H9 (cell line): ENCODE measurements around the gene ITGB1BP1. TPM values are rescaled to one million over a fixed set of nuclear protein-coding genes. Genes with fewer than 3 reads are reported as not detected.

Experiments
- DNase-seq: peaks from one replicate; pipeline ENCODE4 v3.0.0-alpha.2; 2017
- H2AFZ ChIP-seq: one replicate; pipeline ENCODE4 v1.6.1; 2013; ENCODE audit warnings: mild to moderate bottlenecking, low read length, control low read depth, moderate library complexity
- H2AK5ac ChIP-seq: 2 replicates; pipeline ENCODE4 v1.6.1; 2013; ENCODE audit warnings: low read length, control low read depth, mixed read lengths; ENCODE audit not compliant: insufficient read length
- H2BK120ac ChIP-seq: one replicate; pipeline ENCODE4 v1.6.1; 2013; ENCODE audit warnings: low read depth, mild to moderate bottlenecking, low read length, control low read depth, inconsistent platforms; ENCODE audit not compliant: poor library complexity, severe bottlenecking
- H2BK12ac ChIP-seq: 2 replicates; pipeline ENCODE4 v1.6.1; 2013; ENCODE audit warnings: low read length, control low read depth, mixed read lengths, low read depth; ENCODE audit not compliant: insufficient read length
- H2BK15ac ChIP-seq: 2 replicates; pipeline ENCODE4 v1.6.1; 2013; ENCODE audit warnings: low read depth, low read length, control low read depth
- H2BK20ac ChIP-seq: one replicate; pipeline ENCODE4 v1.6.1; 2013; ENCODE audit warnings: low read depth, mild to moderate bottlenecking, low read length, control low read depth, inconsistent platforms; ENCODE audit not compliant: poor library complexity, severe bottlenecking
- H2BK5ac ChIP-seq: 2 replicates; pipeline ENCODE4 v1.6.1; 2013; ENCODE audit warnings: low read length, control low read depth, mixed read lengths; ENCODE audit not compliant: insufficient read length
- H3K14ac ChIP-seq: 2 replicates; pipeline ENCODE4 v1.6.1; 2013; ENCODE audit warnings: low read length, control low read depth; ENCODE audit not compliant: insufficient read depth
- H3K18ac ChIP-seq: 2 replicates; pipeline ENCODE4 v1.6.1; 2013; ENCODE audit warnings: low read depth, mild to moderate bottlenecking, mixed read lengths, low read length, control low read depth; ENCODE audit not compliant: insufficient read length
- H3K23ac ChIP-seq: 2 replicates; pipeline ENCODE4 v1.6.1; 2013; ENCODE audit warnings: low read length, control low read depth, mixed read lengths, low read depth; ENCODE audit not compliant: insufficient read length
- H3K23me2 ChIP-seq: 2 replicates; pipeline ENCODE4 v1.6.1; 2013; ENCODE audit warnings: low read depth, mild to moderate bottlenecking, mixed read lengths, low read length, control low read depth; ENCODE audit not compliant: insufficient read length, poor library complexity, severe bottlenecking
- H3K27ac ChIP-seq: 2 replicates; pipeline ENCODE4 v1.5.1; 2013; ENCODE audit warnings: low read length, control low read depth, mixed read lengths, low read depth; ENCODE audit not compliant: insufficient read length
- H3K27me3 ChIP-seq: 2 replicates; pipeline ENCODE4 v1.6.1; 2013; ENCODE audit warnings: low read length, control low read depth, inconsistent platforms; ENCODE audit not compliant: insufficient read depth
- H3K4ac ChIP-seq: 2 replicates; pipeline ENCODE4 v1.6.1; 2013; ENCODE audit warnings: low read depth, mild to moderate bottlenecking, control low read depth, inconsistent platforms, low read length, moderate library complexity
- H3K4me1 ChIP-seq: 2 replicates; pipeline ENCODE4 v1.6.1; 2013; ENCODE audit warnings: low read length, control low read depth, inconsistent platforms; ENCODE audit not compliant: insufficient read depth
- H3K4me2 ChIP-seq: 2 replicates; pipeline ENCODE4 v1.6.1; 2013; ENCODE audit warnings: low read length, control low read depth, mixed read lengths; ENCODE audit not compliant: insufficient read length, insufficient read depth
- H3K56ac ChIP-seq: 2 replicates; pipeline ENCODE4 v1.6.1; 2013; ENCODE audit warnings: low read depth, mild to moderate bottlenecking, mixed read lengths, low read length, control low read depth; ENCODE audit not compliant: insufficient read length
- H3K79me1 ChIP-seq: 2 replicates; pipeline ENCODE4 v1.6.1; 2013; ENCODE audit warnings: low read depth, mild to moderate bottlenecking, moderate library complexity, low read length, control low read depth, inconsistent platforms; ENCODE audit not compliant: insufficient read depth, poor library complexity, severe bottlenecking
- H3K79me2 ChIP-seq: 2 replicates; pipeline ENCODE4 v1.6.1; 2013; ENCODE audit warnings: low read length, control low read depth, inconsistent platforms; ENCODE audit not compliant: insufficient read depth
- H3K9ac ChIP-seq: 2 replicates; pipeline ENCODE4 v1.6.1; 2013; ENCODE audit warnings: low read length, control low read depth, mixed read lengths; ENCODE audit not compliant: insufficient read length; ENCODE audit errors: extremely low read depth
- H3K9me3 ChIP-seq: one replicate; pipeline ENCODE4 v1.6.1; 2013; ENCODE audit warnings: low read depth, low read length, inconsistent platforms; ENCODE audit not compliant: control insufficient read depth
- H3T11ph ChIP-seq: one replicate; pipeline ENCODE4 v1.6.1; 2013; ENCODE audit warnings: mild to moderate bottlenecking, low read length, control low read depth, inconsistent platforms
- H4K20me1 ChIP-seq: one replicate; pipeline ENCODE4 v1.6.1; 2013; ENCODE audit not compliant: control insufficient read depth, insufficient read length, insufficient read depth
- H4K5ac ChIP-seq: 2 replicates; pipeline ENCODE4 v1.6.1; 2013; ENCODE audit warnings: low read depth, mild to moderate bottlenecking, mixed read lengths, low read length, control low read depth; ENCODE audit not compliant: insufficient read length
- H4K8ac ChIP-seq: replicated peaks from 2 replicates; pipeline ENCODE4 v1.6.1; 2013; ENCODE audit warnings: low read length, control low read depth, mixed read lengths, low read depth; ENCODE audit not compliant: insufficient read length
- H4K91ac ChIP-seq: 2 replicates; pipeline ENCODE4 v1.6.1; 2013; ENCODE audit warnings: low read depth, mild to moderate bottlenecking, moderate library complexity, mixed read lengths, low read length, control low read depth; ENCODE audit not compliant: insufficient read length
- H3K27ac Mint-ChIP-seq, 3 experiments: 2 replicates in 2 of 3; 3 replicates in 1 of 3; pipeline ENCODE4 v1.8.0; 2020 to 2021; ENCODE audit warnings: mixed read lengths in 3 of 3, mild to moderate bottlenecking in 1 of 3, moderate library complexity in 1 of 3
- H3K27me3 Mint-ChIP-seq: 2 replicates; pipeline ENCODE4 v1.8.0; 2021; ENCODE audit warnings: low read depth, mild to moderate bottlenecking, moderate library complexity, mixed read lengths
- H3K36me3 Mint-ChIP-seq, 3 experiments: 2 replicates in 2 of 3; 3 replicates in 1 of 3; pipeline ENCODE4 v1.8.0; 2020 to 2021; ENCODE audit warnings: low read depth in 3 of 3, mixed read lengths in 3 of 3; ENCODE audit not compliant: insufficient read depth in 1 of 3
- H3K4me1 Mint-ChIP-seq, 2 experiments: 2 replicates each; pipeline ENCODE4 v1.8.0; 2020; ENCODE audit warnings: mixed read lengths in 2 of 2
- H3K4me3 Mint-ChIP-seq, 2 experiments: 2 replicates in 1 of 2; 3 replicates in 1 of 2; pipeline ENCODE4 v1.8.0; 2020 to 2021; ENCODE audit warnings: mild to moderate bottlenecking in 2 of 2, mixed read lengths in 2 of 2, moderate library complexity in 1 of 2
- H3K9me3 Mint-ChIP-seq, 2 experiments: 2 replicates in 1 of 2; 3 replicates in 1 of 2; pipeline ENCODE4 v1.8.0; 2020; ENCODE audit warnings: mild to moderate bottlenecking in 2 of 2, mixed read lengths in 2 of 2, moderate library complexity in 1 of 2
- WGBS: extraction: QIAGEN DNeasy Blood & Tissue Kit; methylation state at CpG from one replicate; pipeline ENCODE4 v1.1.7; 2013; ENCODE audit warnings: missing lambda C conversion rate, low lambda C conversion rate, mixed read lengths; ENCODE audit not compliant: insufficient read length; ENCODE audit errors: extremely low coverage; 5-methylcytosine and 5-hydroxymethylcytosine counted together
- total RNA-seq: library from RNA; stranded (reverse); gene quantifications from 2 replicates; pipeline ENCODE4 v1.2.1, GENCODE V29; 2021
- TF ChIP-seq, protein P1 (sequence below): fragments of 200-600 bp; sonication (generic); conservative IDR thresholded peaks from 3 replicates; pipeline ENCODE4 v1.8.0; 2021; ENCODE audit warnings: antibody characterized with exemption, mild to moderate bottlenecking

Gene ITGB1BP1
- total RNA-seq, 1 experiment from 2014 or later, result 38.7 TPM

GRCh38 chr2:9365498-9366019 is 57.8 kb downstream of the ITGB1BP1 start:
- Histone ChIP-seq H4K20me1 (no peaks in the 10 kb centered on the region), H3K4me2 (no peak overlapping the region), H3K27me3 (no peaks in the 10 kb centered on the region), H3K9me3 (no peaks in the 10 kb centered on the region), H3T11ph (no peak overlapping the region), H4K91ac (no peak overlapping the region), H3K14ac (no peak overlapping the region; the same call in 1 of the 2 replicates), H3K18ac (no peak overlapping the region), H3K79me1 (no peaks in the 10 kb centered on the region), H3K23me2 (no peaks in the 10 kb centered on the region), H2BK5ac (no peak overlapping the region), H3K4ac (no peak overlapping the region), H2AFZ (no peak overlapping the region), H3K9ac (no peak overlapping the region), H2BK15ac (no peak overlapping the region), H4K8ac (no peak overlapping the region), H2AK5ac (no peak overlapping the region), H2BK20ac (no peak overlapping the region), H2BK120ac (no peak overlapping the region), H3K79me2 (no peaks in the 10 kb centered on the region), H2BK12ac (no peak overlapping the region), H3K4me1 (no peaks in the 10 kb centered on the region), H3K27ac (no peak overlapping the region), H4K5ac (no peak overlapping the region), H3K23ac (no peak overlapping the region), H3K56ac (no peak overlapping the region)
- Mint-ChIP-seq H3K4me3 (no peak overlapping the region), H3K9me3 (no peaks in the 10 kb centered on the region), H3K27ac (peak overlapping the region in 1 of 3 experiments; percentile 70; a peak in 1 of 7 replicates), H3K36me3 (peaks cover 13 to 54% (median 19%) of the 10 kb centered on the region in 3 experiments; a peak in 6 of 7 replicates), H3K27me3 (no peaks in the 10 kb centered on the region), H3K4me1 (no peaks in the 10 kb centered on the region)
- no peak for DNase-seq
- no CpG with 5 or more reads among the region's 8 CpGs for WGBS
- TF ChIP-seq, protein P1, sequence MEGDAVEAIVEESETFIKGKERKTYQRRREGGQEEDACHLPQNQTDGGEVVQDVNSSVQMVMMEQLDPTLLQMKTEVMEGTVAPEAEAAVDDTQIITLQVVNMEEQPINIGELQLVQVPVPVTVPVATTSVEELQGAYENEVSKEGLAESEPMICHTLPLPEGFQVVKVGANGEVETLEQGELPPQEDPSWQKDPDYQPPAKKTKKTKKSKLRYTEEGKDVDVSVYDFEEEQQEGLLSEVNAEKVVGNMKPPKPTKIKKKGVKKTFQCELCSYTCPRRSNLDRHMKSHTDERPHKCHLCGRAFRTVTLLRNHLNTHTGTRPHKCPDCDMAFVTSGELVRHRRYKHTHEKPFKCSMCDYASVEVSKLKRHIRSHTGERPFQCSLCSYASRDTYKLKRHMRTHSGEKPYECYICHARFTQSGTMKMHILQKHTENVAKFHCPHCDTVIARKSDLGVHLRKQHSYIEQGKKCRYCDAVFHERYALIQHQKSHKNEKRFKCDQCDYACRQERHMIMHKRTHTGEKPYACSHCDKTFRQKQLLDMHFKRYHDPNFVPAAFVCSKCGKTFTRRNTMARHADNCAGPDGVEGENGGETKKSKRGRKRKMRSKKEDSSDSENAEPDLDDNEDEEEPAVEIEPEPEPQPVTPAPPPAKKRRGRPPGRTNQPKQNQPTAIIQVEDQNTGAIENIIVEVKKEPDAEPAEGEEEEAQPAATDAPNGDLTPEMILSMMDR, result no peak
